NCI-H2029 treated with DMSO at 0.1 percent for 48 hours (cell line): ENCODE results near the gene CORT.
"Not testable (repeated sequence)": the region's sequence is repeated elsewhere in the genome, so short reads cannot be mapped to it uniquely, and the experiment has no call there.

Experiments used
- DNase-seq: peaks from one replicate; lab custom pipeline; 2025; lab: John Stamatoyannopoulos, UW

Gene CORT

GRCh38 chr1:10438677-10439163, 11.1 kb upstream of the CORT start:
- DNase-seq: no peak

DNA sequence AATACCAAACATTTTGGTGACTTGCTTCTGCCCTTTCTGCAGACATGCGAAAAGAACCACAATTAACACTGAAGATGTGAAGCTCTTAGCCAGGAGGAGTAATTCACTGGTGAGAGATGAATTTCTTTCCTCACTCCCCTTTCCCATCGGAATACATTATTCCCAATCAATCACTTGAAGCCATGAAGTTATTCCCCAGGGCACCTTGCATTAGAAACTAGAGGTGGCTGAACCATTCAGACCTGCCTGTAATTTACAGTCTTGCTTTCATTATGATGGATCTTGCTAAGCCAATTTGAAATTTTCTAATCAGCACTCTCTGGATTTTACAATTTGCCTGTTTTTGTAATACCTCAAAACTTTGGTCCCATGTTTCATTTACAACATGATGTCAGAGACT, 9.5 kb upstream of the CORT start:
- DNase-seq: no peak

DNA sequence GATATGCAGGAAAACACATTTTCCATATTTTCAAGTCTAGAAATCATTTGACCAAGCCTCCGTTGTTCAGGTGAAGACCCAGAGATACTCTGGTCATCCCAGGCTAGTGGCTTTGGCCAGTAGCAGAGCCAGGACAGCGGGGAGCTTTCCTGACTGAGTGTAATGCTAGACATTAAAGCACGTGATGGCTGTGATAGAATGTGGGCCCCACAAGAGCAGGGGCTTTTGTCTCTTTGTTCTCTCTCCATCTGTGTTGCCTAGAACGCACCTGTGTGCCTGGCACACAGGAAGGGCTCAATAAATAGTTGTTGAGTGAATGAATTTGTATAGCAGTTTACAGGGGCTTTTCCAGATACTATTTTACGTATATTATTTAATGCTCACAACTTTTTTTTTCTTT, 9.0 kb upstream of the CORT start:
- no peak for DNase-seq

DNA sequence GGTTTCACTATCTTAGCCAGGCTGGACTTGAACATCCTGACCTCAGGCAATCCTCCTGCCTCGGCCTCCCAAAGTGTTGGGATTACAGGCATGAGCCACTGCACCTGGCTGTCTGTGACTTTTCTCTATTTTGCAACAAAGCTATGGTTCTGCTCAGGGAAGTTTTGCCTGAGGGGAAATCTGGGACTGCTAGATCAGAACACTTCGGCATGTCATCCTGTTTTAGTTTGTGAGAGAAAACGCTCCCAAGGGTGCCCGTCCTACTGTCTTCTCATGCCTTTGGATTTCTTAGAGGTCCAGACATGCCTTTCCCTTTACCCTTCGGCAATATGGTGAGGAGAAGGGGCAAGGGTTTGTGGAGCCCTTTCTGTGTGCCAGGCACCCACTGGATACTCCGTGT, 5.6 kb upstream of the CORT start:
- no peak for DNase-seq

DNA sequence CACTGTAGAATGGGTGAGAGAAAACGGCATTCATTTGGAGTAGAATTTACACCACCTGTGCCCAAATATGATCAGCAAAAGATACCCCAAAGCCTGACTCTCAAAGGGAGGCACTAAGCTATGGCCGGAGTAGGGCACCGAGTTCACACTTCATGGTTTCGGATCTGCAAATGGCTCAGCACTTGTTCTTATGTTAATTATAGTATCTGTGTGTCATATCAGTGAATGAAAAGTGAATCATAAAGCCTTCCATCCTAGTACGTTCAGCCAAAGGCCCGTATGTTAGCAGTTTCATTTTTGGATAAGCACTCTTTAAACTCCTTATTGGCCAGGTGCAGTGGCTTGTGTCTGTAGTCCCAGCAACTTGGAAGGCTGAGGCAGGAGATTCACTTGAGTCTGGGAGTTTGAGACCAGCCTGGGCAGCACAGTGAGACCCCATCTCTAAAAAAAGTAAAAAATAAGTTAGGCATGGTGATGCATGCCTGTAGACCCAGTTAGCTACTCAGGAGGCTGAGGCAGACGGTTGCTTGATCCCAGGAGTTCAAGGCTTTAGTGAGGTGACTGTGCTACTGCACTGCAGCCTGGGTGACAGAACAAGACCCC, 4.9 kb upstream of the CORT start:
- DNase-seq: no peak

DNA sequence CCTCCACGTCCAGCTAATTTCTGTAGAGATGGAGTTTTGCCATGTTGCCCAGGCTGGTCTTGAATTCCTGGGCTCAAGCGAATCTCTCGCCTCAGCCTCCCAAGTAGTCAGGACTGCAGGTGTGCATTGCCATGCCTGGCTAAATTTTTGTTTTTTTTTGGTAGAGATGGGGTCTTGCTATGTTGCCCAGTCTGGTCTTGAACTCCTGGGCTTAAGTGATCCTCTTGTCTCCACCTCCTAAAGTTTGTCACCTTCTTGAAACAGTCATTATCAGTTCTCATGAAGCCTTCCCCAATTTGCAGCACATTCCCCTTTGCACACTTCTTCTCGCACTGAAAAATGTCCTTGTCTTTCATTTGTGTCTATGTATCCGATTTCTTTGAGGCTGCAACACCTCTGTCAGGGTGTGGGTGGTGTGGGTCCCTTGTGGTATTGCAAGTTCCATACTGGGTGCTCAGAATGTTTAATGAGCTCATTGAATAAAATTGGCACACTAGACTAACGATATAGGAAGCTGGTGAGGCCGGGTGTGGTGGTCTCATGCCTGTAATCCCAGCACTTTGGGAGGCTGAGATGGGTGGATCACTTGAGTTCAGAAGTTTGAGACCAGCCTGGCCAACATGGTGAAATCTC, 2.9 kb upstream of the CORT start:
- DNase-seq: no peak

DNA sequence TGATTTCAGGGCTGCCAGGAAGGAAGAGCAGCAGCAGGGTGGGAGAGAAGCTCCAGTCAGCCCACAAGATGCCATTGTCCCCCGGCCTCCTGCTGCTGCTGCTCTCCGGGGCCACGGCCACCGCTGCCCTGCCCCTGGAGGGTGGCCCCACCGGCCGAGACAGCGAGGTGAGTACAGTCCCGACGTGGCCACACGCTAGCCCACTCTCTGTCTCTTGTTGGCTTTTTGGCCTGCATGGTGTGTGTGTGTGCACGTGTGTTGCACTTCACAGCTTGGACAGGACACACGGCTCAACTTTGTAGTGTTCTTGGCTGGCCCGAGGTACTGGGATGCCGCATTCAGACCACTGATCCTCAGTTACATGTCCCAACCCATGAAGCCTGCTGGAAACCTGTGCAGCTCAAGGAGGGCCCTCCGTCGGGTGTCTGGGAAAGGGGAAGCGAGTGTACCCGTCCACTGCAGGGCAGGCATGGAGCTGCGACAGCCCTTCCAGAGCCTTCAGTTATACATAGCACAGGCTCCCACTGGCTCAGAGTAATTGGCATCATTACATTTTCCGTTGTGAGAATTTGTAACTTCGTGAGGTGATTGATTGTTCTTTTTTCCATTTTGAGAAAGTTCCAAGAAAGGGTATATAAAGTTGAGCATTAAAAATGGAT, 454 bp downstream of the CORT start:
- no peak for DNase-seq

- DNase-seq: no peak
Observed at GRCh38 chr1:10450836-10451235, 1.0 kb downstream of the CORT start.

DNA sequence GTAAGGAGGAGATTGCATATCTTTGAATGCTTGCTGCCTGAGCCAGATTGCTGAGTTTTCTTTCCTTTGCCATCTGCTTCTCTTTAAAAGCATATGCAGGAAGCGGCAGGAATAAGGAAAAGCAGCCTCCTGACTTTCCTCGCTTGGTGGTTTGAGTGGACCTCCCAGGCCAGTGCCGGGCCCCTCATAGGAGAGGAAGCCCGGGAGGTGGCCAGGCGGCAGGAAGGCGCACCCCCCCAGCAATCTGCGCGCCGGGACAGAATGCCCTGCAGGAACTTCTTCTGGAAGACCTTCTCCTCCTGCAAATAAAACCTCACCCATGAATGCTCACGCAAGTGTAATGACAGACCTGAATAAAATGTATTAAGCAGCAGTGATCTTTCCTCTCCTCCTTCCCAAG, 1.5 kb downstream of the CORT start:
- DNase-seq: no peak

DNA sequence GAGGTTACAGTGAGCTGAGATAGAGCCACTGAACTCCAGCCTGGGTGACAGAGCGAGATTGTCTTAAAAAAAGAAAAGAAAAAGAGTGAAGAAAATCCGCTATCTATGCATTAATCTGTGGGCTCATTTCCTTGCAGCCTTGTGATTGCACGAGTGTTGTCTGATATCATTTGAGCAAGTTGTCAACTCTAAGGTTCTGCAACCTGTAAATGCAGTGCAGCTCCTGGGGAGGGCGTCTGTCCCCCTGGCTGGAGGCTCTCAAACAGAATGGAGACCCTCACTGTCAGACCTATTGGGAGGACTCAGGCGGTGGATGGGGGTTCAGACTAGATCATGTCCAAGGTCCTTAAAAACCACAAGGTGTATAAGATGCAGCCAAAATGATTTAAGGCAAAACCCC, 6.2 kb downstream of the CORT start:
- DNase-seq: no peak

DNA sequence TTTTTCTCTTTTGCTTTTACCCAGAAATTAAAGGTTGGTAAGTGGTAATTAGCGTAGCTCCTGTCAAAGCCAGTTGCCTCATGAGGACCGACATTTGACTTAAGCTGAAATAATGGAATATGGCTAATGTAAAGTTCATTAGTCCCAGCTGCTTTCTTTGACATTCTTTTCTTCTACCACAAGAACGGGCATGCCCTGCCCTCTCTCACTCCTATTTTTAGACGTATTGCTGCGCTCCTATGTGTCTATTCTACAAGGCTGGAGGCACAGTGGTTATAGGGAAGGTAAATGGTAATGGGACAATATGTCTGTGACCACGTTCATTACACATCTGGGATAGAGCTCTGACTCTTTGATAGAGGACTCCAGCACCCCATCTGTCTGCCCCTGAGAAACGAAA, 6.8 kb downstream of the CORT start:
- DNase-seq: no peak

DNA sequence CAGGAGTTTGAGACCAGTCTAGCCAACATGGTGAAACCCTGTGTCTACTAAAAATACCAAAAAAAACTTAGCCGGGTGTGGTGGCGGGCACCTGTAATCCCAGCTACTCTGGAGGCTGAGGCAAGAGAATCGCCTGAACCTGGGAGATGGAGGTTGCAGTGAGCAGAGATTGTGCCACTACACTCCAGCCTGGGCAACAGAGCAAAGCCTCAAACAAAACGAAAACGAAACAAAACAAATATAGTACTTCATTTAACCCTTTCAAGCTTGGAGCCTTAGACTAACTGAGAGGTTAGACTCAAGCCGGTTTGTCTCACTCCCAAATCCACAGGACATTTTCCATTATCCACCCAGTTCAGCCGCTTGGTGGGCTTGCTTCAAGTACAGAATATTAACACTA, 7.6 kb downstream of the CORT start:
- DNase-seq: not testable (repeated sequence)

- no peak for DNase-seq
Observed at GRCh38 chr1:10457875-10458274, 8.0 kb downstream of the CORT start.

DNA sequence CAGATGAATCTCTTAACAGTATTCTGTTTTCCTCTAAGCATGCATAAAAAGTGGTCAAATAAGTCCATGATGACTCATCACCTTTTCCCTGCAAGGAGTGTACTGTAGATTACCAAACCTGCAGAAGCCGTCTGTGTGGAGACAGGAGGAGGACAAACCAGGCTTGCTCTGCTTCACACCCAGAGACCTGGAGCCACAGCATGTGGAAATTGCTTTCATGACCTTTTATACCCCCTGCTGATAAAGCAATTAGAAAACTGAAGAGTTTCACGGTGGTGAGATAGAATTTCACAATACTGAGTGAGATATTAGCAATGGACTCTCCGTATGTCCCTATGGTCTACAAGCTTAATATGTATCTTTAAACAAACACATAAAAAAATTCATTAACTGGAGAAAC, 9.4 kb downstream of the CORT start:
- DNase-seq: no peak

DNA sequence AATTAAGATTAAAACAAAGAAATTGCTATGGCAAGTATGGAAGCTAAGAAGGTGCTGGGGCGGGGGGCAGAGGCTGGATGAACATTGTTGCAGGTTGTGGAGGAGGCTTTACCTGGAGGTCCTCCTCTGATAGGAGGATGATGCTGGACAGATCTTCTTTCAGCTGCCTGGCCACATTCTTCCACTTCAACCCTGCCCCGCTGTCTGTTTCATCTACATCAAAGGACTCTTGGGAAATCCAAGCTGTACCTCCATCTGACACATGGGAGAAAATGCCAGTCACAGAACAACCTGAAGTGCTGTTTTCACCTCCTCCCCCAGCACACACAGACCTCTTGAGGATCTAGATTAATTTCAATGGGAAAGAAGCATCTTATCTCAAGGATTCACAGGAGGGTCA, 17.2 kb downstream of the CORT start:
- DNase-seq: no peak

DNA sequence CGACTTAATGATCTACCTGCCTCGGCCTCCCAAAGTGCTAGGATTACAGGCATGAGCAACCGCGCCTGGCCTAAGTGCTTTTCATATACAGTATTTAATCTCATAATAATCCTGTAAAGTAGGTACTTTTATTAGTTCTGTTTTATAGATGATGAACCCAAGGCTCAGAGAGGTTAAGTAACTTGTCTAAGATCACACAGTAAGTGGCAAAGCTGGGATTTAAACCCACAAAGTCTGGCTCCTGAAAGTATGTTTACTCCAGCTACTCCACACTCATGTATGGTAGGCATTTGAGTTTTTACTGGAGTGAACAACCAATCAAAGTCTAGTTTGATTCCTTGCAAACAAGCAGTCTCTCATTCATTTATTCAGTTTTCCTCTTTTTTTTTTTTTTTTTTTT, 20.2 kb downstream of the CORT start:
- DNase-seq: no peak

DNA sequence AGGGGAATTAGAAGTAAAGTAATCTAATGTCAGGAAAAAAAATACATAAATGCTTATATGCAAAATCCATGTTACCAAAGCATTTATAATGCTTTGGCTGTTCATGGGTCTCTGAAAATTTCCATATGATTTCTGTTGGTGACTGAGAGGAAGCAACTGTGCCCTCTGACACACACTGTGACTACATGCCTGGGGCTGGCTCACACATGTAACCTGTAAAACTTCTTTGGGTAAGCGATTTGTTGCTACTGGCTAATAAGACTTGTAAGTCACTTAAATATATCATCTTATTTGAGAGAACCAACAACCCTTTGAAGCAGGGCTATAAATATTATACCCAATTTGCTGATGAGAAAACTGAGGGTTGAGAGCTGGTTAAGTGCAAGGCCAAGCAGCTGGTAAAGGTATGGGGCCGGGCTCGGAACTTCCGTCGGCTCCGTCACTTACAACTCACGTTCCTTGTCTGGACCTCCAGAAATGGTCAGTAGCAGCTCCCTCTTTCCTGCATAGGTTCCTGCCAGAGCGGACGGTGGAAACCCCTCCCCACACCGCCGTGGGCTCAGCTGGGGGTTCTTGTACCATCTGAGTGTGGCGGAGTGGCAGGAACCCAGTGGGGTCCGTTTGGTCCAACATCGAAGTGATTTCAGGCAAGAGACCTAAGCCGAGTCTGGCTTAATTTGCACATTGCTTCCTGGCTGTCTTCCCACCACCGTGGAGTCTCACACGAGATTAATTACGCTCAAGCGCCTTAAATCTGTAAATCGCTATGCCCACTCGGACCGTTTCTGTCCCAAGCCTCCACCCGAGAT, 21.8 kb downstream of the CORT start:
- no peak for DNase-seq

DNA sequence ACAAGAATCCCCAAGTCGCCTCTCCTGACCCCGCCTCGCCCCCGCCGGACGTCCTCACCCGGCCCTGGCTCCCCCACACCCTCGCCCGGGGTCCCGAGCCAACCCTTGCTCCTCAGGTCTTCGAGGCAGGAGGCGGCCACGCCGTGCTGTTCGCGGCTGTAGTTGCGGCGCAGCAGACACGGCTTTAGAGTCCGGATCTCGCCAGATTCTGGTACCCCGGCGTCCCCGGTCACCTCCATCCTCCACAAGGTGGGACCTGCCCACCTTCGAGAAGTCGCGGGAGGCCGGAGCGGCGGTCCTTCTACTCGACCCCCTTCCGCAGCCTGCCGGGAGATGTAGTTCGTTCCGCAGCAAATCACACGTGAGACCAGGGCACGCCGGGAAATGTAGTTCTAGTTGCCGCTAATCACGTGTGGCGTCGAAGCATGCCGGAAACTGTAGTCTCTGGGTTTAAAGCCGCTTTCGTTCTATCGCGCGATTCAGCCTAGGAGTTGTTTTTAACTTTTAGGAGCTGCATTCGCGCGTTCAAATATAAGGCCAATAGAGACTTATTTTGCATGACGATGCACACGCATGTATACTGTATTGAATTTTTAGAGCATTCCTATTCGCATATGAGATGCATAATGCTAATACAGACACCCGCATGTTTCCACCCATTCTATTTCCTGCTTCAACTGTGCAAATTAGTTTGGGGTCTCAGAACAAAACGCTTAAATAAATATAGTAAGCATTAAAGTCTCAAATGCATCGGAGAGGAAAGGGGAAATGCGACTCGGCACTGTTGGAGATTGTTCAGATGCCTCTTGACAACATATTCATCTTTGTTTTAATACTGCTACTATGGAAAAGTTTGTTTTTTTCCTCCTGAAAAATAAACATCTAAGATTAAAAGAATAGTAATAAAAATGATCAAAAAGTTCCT, 22.7 kb downstream of the CORT start, which contains the start of gene DFFA:
Gene DFFA (minus strand): TSS at position 310 of the 925 bp plus-strand sequence. CDS start 71 bp downstream, at position 239.
- DNase-seq: peak; percentile 83

GRCh38 chr1:10473145-10473765, 23.4 kb downstream of the CORT start:
- DNase-seq: no peak

GRCh38 chr1:10474309-10474612, 24.4 kb downstream of the CORT start:
- not testable (repeated sequence) for DNase-seq
